GM20431 (cell line): Measurements from ENCODE around the gene GNB5.

Experiments
- in situ Hi-C: fragments of 300-500 bp; cut with MseI, MboI; formaldehyde crosslinking; loops from one replicate; pipeline ENCODE4 v1.15.0; 2020; ENCODE audit warnings: low sequenced_read_pairs; ENCODE audit not compliant: unreplicated experiment

The GNB5 gene

DNA sequence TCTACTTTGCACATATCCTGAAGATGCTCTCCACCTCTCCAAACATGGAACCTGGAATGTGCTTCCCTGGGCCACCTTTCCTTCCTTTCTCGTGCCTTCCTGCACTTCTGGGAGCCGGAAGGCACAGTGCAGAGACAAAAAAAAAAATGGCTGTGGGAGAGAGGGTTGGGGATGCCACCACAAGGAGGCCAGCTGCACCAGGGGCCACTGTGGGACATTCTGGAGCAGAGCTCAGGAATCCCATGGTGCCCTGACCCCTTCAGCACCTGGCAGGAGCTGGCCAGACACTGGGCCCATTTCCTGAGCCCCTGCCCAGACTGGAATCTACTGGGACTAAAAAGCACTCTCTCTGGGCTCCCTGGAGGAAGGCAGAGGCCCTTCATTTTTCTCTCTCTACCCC is 70.7 kb downstream of the GNB5 start:
- in situ Hi-C loops: no loop called here

DNA sequence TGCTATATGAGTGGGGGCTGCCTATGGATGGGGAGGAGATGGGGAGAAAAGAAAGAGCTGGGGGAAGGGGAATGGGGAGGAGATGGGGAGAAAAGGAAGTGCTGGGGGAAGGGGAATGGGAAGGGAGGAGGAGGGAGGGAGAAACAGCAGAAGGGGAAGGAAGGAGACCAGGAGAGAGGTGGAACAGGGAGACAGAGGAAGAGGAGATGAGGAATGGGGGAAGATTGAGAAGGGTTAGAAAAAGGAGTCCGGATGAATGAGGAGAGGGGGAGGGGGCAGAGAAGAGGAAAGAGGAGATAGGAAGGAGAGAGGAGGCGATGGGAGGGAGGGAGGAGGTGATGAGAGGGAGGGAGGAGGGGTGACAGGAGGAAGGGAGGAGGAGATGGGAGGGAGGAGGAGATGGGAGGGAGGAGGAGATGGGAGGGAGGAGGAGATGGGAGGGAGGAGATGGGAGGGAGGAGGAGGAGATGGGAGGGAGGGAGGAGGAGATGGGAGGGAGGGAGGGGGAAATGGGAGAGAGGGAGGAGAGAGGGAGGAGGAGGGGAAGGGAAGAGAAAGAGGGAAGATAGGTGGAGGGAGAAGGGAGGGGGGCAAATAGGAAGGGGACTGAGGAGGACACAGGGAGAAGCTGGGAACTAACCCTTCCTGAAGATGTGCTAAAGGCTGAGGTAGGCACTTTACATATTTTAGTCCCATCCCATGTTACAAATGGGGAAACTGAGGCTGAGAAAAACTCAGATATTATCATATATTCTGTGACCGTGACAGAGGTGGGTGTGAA is 72.0 kb downstream of the GNB5 start:
- in situ Hi-C loops: no loop called here

DNA sequence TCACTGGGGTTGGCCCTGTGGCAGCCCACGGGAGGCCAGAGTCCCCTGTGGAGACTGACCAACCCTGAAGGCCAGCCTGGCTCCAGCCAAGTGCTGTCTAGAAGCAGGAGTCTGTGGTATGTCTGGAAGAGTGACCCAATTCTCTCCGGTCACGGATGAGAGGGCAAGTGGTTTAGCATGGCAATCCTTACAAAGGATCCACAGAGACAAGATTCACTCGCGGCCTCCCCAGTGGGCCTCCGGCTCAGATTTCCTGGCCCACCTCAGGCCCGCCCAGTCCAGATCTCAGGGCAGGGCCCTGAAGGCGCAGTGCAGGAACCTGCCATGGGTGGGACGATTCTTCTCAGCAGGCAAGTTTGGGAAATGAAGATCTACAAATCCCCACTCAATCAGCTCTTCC is 73.6 kb downstream of the GNB5 start:
- in situ Hi-C loops: no loop called here

DNA sequence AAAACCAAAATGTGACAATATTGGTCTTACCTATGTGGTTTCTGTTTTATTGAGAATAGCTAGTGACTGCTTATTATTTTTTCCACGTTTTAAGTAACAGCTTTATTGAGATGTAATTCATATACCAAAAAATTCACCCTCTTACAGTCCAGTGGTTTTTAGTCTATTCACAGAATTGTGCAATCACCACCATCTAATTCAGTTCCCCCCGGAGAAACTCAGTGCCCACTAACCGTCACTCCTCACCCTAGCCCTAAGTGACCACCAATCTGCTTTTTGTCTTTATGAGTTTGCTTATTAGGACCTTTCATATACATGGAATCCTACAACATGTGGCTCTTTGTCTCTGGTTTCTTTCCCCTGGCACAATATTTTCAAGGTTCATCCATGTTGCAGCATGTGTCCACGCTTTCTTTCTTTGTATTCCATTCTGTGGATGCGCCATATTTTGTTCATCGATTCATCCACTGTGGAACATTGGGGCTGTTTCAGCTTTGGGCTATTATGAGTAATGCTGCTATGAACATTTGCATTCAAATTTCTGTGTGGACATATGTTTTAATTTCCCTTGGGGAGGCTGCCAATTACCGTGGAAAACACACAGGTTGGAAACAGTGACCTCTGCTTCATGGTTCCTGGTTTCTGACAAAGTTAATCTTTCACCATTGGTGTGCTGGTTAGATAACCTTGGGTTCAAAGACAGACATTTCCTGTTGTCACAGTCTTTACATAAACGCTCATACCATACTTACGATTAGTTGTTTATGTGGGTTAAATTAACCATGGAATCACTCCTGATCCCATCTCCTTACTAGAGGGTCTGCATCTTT is 75.4 kb downstream of the GNB5 start:
- in situ Hi-C loops: no loop called here

DNA sequence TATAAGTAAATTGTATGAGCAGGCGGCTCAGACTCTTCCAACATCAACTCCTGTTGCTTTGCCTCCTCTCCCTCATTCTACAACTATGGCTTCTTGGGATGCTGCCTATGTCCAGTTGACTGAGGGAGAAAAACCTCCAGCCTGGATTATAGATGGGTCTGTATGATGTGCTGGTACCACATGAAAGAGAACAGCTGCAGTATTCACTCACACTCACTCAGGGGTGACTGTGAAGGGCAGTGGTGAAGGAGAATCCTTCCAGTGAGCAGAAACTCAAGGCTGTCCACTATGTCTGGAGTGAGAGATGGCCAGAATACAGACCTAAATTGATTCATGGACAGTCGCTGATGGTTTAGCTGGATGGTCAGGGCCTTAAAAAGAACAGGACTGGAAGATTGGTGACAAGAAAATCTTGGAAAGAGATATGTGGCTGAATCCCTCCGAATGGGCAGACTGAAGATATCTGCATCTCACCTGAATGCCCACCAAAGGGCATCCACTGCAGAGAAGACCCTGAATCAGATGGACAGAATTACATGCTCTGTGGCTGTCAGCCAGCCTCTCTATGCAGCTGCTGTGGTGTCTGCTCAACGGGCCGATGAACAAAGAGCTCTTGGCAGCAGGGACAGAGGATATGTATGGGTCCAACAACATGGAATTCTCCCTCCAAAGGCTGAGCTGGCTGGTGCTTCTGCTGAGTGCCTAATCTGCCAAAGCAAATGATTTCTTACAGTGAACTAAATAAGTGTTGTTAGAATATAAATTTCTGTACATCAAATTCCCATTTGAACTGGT is 76.7 kb downstream of the GNB5 start:
- in situ Hi-C loops: no loop called here

DNA sequence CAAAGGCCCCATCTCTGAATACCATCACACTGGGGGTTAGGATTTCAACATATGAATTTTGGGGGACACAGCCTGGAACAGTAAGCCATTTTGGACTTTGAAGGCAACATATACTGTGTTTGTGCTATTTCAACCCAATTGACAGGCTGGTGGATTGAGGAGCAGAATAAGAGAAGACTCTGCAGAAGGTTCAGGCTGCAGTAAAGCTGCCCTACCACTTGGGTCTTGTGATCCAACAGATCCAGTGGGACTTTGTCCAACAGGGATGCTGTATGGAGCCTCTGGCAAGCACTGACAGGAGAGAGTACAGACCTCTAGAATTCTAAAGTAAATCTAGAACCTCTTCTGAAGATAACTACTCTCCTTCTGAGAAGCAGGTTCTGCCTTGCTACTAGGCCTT is 77.5 kb downstream of the GNB5 start:
- in situ Hi-C loops: no loop called here

DNA sequence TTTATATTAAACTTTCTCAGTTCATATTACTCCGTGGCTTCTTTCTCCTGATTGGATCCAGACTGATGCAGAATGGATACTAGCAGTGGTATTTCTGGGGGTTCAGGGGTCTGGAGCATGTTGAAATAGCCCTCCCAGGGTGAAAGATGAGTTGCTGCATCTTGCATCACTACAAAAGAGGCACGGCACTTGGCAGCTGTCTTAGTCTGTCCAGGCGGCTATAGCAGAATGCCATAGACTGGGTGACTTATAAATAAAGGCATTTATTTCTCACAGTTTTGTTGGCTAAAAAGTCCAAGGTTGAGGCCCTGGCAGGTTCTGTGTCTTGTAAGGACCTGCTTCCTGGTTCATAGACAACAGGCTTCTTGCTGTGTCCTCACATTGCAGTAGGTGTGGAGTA is 78.0 kb downstream of the GNB5 start:
- in situ Hi-C loops: no loop called here

DNA sequence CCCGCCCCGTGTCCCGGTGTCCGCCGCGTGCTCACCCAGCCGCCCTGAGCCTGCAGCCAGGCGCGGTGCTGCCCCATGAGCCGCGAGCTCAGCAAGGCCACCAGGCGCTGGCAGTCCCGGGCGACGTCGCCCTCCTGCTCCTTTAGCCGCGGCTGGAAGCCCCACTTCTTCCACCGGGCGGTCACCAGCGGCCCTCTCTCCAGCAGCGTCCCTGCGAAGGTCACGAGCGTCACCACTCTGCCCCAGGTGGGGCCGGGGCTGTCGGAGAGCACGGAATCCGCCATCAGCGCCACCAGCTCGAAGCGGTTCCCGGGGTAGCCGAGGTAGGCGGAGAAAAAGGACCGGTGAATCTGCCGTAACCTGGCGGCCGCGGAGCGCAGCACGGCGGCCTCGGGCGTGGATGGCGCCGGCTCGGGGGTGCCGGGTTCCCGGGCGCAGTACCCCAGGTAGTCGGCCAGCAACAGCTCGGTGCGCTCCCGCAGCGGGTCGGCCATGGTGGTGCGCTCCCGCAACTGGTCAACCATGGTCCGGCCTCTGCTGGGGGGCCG is 78.9 kb downstream of the GNB5 start:
- in situ Hi-C loops: no loop called here

DNA sequence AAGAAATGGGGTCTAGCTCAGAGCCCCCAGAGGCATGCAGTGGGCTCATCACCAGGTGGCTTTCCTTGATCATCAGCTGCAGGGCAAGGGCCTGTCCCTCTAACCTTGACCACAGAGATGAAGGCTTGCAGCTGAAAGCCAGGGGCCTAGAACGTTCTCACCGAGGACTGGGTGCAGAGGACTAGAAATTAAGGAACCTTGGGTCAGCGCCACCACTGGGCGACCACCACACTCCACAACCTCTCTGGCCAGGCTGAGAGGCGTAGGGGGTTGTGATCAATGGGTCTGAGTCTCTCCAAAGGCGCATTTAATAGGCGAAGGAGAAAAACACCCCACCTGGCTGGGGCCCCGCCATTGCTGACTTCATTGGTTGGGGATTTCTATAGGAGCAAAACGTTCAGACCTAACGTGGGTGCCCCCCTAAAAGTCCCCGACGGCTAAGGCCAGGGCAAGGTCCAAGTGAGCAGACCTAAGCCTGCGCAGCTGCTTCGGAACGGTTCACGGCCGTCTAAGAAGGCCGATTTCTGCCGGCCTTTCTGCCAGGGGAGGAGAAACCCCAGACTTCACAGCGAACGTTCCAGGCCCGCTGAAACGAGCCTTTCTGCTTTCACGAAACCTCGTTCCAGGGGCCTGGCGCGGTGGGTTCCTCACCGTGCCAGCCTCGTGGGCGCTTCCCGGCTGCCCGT is 79.5 kb downstream of the GNB5 start:
- in situ Hi-C loops: no loop called here

DNA sequence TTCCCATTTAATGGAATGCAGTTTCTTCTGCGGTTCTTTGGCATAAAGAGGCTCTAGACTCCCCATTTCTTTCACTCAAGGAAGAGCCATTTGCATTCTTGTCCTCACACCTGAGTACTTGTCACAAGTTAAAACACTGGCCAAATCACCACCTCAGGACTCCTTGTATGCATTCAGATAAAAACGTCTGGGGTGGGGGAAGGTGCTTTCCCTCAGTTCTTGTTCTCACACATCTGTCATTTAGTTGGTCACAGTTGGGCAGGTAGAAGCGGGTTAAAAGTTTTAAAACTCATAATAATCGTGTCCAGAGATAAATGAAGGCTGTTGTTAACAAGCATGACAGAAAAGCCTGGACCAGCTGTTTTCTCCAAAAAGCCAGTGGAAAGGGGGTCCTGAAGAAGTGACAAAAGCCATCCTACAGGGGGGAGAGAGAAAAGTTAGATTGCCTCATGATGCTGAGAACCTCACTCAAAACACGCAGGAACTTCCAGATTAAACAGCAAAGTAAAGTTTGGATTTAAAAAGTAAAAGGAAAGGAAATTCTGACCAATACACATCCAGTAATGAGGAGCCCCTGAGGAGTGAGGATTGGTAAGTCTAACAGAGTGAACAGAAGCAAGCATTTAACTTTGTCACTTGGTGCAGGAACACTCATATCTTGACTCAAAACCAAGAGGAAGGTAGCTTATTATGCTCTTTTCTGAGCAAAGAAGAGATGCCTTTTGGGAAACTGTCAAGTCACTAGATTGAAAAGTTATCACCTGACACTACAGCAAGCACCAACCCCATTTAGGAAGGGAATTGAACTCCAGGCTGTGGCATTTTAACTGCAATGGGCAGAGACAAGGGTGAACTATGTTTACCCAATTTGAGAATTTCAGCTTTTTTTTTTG is 81.4 kb downstream of the GNB5 start:
- in situ Hi-C loops: no loop called here

DNA sequence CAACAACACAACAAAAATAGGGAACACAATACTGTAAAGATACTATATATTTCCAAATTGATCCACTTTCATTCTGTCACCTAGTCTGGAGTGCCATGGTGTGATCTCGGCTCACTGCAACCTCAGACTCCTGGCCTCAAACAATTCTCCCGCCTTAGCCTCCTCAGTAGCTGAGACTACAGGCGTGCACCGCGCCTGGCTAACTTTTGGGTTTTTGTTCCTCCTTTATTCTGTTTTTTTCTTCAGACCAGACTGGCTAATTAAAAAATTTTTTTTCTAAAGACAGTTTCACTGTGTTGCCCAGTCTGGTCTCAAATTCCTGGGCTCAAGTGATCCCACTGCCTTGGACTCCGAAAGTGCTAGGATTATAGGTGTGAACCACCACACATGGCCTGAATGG is 84.0 kb downstream of the GNB5 start:
- in situ Hi-C loops: no loop called here

DNA sequence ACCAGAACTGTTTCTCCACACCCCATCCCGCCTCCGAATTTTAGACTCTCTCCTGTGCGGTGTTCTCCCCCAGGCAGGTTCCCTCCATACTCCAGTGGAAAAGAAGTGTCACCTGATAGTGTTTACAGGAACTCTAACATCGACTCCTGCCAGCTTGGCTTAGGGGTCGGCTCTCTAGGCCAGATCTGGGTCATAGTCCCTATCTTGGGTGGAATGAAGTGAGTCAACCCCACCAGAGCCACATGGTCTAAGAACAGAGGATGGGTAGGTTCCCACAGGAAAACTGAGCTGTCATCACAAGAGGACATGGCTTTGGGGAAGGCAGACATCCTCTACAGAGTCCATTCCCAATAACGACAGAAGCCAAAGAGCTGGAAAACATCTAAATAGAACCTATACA is 84.6 kb downstream of the GNB5 start:
- in situ Hi-C loops: no loop called here

DNA sequence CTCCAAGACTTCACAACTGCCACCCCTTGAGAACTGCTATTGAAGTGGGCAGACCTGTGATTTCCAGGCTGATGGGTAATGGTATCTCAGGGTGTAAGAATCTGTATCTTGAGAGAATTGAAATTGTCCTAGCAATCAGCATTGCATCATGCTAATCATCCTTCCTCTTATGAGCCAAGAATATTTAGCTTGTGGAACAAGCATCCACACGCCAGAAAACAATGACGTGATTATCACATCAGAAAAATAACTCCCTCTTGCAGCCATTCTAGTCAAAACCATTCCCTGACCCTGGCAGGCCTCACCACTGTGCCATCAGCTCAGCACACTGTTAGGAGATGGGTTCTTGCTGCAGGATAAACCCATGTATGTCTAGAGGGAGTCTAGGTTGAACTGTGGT is 85.3 kb downstream of the GNB5 start:
- in situ Hi-C loops: no loop called here

DNA sequence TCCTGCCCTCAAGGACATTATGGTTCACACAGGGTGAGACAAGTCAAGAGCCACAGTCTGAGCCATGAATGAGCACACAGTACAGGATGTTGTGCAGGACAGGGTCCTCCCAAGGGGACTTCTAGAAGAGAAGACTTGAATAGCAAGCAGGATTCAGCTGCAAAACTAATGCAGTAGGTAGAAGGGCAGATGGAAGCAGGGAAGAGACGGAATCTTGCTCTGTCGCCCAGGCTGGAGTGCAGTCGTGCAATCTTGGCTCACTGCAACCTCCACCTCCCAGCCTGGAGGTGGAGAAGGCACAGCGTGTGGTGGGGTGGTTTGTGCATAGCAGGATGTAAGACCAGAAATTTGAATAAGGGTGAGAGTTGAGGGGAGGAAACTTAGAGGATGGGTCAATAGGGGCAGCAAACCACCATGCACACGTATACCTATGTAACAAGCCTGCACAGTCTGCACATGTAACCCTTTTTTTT is 86.6 kb downstream of the GNB5 start:
- in situ Hi-C loops: no loop called here

DNA sequence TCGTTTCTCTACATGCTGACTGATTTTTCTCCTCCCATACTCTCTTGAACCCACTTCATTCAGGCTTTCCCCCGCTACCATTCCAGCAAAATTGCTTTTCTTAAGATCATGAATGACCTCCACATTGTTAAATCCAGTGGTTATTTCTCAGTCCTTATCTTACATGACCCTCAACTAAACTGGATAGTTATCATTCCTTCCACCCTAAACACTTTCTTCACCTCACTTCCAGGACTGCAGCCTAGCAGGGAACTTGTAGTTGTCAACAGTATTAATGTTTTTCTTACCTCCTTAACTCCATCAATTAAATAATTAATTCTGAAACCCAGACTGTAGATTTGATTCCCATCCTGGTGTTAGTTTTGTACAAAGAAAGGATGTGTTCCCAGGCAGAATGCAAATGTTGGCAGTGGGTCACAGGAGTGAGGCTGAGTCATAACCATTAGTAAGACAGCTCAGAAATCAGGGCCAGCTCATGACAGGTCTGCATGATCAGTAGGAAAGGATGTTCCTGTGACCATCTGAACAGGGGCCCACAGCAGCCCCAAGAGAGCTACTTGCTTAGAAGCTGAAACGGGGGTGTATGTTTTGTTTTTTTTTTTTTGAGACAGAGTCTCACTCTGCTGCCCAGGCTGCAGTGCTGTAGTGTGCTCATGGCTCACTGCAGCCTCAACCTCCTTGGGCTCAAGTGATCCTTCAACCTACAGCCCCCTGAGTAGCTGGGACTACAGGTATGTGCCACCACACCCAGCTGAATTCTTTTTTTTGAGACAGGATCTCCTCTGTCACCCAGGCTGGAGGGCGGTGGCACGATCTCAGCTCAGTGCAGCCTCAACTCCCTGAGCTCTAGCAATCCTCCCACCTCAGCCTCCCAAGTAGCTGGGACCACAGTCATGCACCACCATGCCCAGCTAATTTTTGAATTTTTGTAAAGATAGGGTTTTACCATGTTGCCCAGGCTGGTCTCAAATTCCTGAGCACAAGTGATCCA is 87.7 kb downstream of the GNB5 start:
- in situ Hi-C loops: no loop called here

DNA sequence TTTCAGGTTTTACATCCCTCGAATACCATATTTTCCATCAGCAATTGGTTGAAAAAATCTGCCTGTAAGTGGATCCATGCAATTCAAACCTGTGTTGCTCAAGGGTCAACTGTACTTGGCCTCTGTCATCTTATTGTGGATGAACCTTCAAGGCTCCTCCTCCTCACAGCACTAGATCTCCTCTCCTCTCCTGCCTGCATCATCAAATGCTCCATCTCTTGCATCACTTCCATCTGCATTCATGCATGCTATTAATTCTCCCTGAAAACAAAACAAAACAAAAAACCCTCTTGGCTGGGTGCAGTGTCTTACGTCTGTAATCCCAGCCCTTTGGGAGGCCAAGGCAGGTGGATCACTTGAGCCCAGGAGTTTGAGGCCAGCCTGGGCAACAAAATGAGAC is 88.7 kb downstream of the GNB5 start:
- in situ Hi-C loops: no loop called here

DNA sequence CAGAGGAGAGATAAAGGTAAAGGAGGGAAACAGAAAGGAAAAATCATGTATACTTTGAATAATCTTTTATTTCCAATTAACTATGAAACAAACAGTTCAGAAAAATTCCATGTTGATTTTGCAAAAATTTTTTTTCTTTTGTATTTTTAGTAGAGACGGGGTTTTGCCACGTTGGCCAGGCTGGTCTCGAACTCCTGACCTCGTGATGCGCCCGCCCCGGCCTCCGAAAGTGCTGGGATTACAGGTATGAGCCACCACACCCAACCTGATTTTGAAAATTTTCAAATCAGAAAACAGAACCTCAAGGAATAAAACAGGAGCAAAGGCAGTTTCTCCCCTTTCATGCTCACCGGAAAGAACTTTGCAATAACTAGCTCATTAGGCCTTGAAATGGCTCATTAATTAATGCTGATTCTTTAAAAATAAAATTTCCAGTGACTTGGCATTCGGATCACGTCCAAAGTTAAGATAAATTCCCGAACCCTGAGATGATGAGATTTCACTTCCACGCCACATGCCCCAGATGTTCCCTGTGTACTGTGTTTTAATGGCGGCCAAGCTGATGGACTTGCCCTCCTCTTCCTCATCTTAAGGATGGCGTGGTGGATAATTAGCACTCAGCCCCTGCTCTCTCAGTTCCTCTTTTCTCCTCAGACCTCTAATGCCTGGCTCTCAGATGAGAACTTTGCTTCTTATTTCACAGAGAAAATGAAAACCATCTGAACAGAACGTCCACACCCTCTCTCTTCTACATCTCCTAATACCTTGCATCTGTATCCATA is 89.5 kb downstream of the GNB5 start:
- in situ Hi-C loops: no loop called here
